ENCODE results near the gene GPR171.
"Not testable (repeated sequence)": the region's sequence is repeated elsewhere in the genome, so short reads cannot be mapped to it uniquely, and the experiment has no call there.

GPR171 gene

DNA sequence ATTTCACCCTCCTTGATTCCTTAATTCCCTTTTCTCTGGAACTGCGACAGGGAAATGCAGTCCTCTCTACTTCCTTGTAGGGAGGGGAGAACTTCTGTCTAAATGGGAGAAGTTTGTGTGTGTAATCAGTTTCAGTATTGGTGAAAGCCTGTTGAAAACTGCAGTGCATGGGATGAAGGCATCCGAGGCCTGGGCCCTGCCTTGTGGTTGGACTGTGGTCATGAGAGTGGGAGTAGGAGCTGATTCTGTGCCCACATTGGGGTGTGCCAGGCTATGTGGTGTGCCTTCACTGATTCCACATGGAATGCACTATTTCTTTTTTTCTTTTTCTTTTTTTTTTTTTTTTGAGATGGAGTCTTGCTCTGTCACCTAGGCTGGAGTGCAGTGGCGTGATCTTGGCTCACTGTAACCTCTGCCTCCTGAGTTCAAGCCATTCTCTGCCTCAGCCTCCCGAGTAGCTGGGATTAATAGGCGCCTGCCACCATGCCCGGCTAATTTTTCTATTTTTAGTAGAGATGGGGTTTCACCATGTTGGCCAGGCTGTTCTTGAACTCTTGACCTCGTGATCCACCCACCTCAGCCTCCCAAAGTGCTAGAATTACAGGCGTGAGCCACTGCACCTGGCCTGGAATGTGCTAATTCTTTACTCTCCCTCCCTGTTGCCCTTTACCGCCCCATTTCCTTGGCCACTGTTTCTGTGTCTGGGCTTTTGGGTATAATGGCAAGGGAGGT is 32.9 kb downstream of the GPR171 start:
- H3K36me3 ChIP-seq (ENCODE audit: control insufficient read depth, insufficient read depth, low read length); H3K4me1 ChIP-seq (ENCODE audit: control insufficient read depth, insufficient read depth, low read length); H3K9me3 ChIP-seq (ENCODE audit: control insufficient read depth, insufficient read depth, low read length); H3K27me3 ChIP-seq (ENCODE audit: control insufficient read depth, insufficient read depth, low read length); H3K9ac ChIP-seq (ENCODE audit: low read depth, low read length); H3K4me3 ChIP-seq (ENCODE audit: low read depth, low read length): not testable (repeated sequence)

DNA sequence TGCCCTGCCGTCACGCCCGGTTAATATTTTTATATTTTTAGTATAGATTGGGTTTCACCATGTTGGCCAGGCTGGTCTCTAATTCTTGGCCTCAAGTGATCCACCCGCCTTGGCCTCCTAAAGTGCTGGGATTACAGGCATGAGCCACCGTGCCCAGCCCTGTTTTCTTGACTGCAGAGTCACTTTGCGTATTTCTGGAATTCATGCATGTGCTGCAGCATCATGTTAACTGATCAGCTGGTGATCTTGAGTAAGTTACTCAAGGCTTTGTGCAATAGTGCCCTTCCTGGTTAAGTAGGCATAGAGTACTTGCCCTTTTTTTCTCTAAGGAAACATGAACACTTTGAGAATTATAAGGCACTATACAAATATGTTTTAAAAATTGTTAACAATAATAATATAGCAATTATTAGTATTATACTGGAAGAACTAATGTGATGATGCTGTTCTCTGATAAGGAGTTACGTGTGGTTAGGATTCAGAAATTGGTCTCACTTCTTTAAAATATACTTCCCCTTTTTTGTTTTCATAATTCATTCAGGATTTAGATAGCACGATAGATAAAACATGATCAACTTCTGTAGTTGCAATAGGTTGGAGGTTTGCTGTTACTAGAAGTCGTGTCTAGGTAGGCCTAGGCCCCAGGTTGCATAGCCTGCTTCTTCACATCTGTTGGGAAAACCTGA is 33.6 kb downstream of the GPR171 start:
- no peaks in the 10 kb centered on the region for H3K27me3 ChIP-seq (ENCODE audit: control insufficient read depth, insufficient read depth, low read length)
- no peak overlapping the region for H3K4me3 ChIP-seq (ENCODE audit: low read depth, low read length)
- no peak overlapping the region for H3K9ac ChIP-seq (ENCODE audit: low read depth, low read length)
- H3K36me3 ChIP-seq (ENCODE audit: control insufficient read depth, insufficient read depth, low read length): no peaks in the 10 kb centered on the region
- no peaks in the 10 kb centered on the region for H3K4me1 ChIP-seq (ENCODE audit: control insufficient read depth, insufficient read depth, low read length)
- H3K9me3 ChIP-seq (ENCODE audit: control insufficient read depth, insufficient read depth, low read length): no peaks in the 10 kb centered on the region

DNA sequence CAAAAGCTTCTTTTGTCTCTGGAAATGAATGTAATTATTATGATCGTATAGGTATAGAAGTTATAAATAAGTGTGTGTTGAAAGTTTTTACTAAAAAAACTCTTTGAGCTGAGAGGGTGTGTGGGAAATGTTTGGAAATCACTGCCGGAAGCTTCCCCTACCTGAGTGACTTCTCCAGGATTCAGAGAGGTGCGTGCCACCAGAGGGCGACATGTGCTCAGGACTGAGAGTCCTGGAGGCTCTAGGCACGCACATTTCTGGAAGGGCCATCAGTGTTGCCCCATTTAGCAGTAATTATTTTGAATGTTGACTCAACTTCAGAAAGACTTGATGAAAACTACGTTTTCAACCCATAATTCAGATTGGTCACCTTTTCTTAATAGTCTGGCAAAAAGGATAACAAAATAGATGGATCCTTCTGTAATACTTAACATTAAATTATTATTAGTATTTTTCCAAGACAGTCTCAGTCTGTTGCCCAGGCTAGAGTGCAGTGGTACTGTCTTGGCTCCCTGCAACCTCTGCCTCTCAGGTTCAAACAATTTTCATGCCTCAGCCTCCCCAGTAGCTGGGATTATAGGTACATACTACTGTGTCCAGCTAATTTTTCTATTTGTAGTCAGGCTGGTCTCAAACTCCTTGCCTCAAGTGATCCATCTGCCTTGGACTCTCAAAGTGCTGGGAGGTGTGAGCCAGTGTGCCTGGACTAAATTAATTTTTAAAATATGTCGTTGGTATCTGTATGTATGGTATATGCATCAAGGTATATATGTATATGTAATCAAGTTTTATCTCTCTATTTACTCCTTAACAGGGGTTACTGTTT is 34.5 kb downstream of the GPR171 start:
- Histone ChIP-seq H3K27me3 (ENCODE audit: control insufficient read depth, insufficient read depth, low read length) (no peaks in the 10 kb centered on the region), H3K4me3 (ENCODE audit: low read depth, low read length) (no peak overlapping the region), H3K9ac (ENCODE audit: low read depth, low read length) (no peak overlapping the region), H3K4me1 (ENCODE audit: control insufficient read depth, insufficient read depth, low read length) (no peaks in the 10 kb centered on the region), H3K9me3 (ENCODE audit: control insufficient read depth, insufficient read depth, low read length) (no peaks in the 10 kb centered on the region), H3K36me3 (ENCODE audit: control insufficient read depth, insufficient read depth, low read length) (no peaks in the 10 kb centered on the region)

DNA sequence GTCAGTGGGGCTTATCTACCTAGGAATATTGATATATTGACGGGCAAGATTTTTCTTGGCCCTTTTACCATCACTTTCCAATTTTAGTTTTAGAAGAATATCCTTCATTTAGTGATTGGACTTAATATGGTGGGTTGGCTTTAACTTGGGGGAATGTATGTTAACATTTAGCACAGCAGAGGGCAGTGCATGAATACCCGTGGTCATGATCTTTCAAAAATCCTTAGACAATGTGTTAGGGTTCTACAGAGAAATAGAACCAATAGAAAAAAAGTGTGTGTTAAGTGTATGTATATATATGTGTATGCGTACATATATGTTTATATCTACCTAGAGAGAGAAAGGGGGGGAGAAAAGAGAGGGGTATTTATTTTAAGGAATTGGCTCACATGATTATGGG is 36.9 kb downstream of the GPR171 start:
- Histone ChIP-seq H3K4me3 (ENCODE audit: low read depth, low read length) (no peak overlapping the region), H3K9me3 (ENCODE audit: control insufficient read depth, insufficient read depth, low read length) (no peaks in the 10 kb centered on the region), H3K9ac (ENCODE audit: low read depth, low read length) (no peak overlapping the region), H3K27me3 (ENCODE audit: control insufficient read depth, insufficient read depth, low read length) (no peaks in the 10 kb centered on the region), H3K4me1 (ENCODE audit: control insufficient read depth, insufficient read depth, low read length) (no peaks in the 10 kb centered on the region), H3K36me3 (ENCODE audit: control insufficient read depth, insufficient read depth, low read length) (no peaks in the 10 kb centered on the region)

DNA sequence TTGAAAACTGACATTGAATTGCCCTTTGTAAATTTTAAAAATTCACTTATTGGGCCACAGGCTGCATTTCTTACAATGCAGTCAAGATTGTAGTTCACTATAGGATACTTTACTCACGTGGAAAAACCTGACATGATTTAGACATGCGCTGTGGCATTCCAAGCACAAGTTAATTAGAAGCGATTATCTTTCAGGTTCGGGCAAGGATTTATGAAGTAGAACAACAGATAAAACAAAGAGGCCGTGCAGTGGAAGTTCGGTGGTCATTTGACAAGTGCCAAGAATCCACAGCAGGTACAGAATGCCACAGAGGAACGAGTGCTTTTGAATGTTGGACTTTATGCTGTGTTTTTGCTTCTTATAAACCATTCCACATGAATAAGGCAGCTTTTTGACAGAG is 37.8 kb downstream of the GPR171 start:
- Histone ChIP-seq H3K9me3 (ENCODE audit: control insufficient read depth, insufficient read depth, low read length) (no peaks in the 10 kb centered on the region), H3K4me1 (ENCODE audit: control insufficient read depth, insufficient read depth, low read length) (no peaks in the 10 kb centered on the region), H3K4me3 (ENCODE audit: low read depth, low read length) (no peak overlapping the region), H3K27me3 (ENCODE audit: control insufficient read depth, insufficient read depth, low read length) (no peaks in the 10 kb centered on the region), H3K36me3 (ENCODE audit: control insufficient read depth, insufficient read depth, low read length) (no peaks in the 10 kb centered on the region), H3K9ac (ENCODE audit: low read depth, low read length) (no peak overlapping the region)

DNA sequence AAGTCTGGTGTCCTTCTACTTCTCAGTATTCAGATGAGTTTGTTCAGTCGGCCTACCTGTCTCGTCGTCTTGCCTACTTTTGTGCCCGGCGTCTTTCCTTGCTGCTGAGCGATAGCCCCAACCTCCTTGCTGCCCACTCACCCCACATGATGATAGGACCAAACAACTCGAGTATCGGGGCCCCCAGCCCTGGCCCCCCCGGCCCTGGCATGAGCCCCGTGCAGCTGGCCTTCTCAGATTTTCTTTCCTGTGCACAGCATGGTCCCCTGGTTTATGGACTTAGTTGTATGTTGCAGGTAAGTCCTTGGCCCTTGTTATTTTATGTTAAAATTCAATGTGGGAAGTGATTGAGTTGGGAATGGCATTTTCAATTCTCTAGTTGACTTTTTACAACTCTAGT is 43.2 kb downstream of the GPR171 start:
- Histone ChIP-seq H3K4me1 (ENCODE audit: control insufficient read depth, insufficient read depth, low read length) (peaks cover 9% of the 10 kb centered on the region), H3K36me3 (ENCODE audit: control insufficient read depth, insufficient read depth, low read length) (peaks cover 2% of the 10 kb centered on the region), H3K27me3 (ENCODE audit: control insufficient read depth, insufficient read depth, low read length) (no peaks in the 10 kb centered on the region), H3K9me3 (ENCODE audit: control insufficient read depth, insufficient read depth, low read length) (no peaks in the 10 kb centered on the region), H3K9ac (ENCODE audit: low read depth, low read length) (no peak overlapping the region), H3K4me3 (ENCODE audit: low read depth, low read length) (no peak overlapping the region)

DNA sequence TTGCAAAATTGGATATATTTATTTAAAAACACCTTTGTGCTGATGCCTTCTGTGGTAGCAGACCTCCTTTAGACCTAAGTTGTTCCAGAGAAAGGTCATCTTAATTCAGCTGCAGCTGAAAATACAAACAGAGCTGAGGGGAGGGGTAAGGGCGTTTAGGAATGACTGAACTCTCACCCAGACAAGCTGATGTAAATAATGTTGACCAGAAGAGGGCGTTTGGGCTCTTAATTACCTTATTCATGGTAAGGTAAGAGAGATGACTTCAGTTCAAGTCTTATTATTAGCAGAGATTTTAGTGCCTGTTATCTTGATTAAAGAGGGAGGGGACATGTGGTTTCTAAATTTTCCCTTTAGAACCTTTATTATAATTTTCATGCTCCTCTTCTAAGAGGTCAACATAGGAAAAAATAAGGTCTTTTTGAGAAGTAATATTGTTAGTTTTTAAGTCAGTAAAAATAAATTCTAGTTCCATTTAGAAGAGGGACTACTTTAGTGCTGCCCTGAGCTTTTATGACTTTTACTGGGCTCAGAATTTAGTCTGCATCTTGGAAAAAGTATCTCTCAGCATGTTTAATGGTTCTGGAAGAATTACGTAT is 46.3 kb downstream of the GPR171 start:
- H3K9ac ChIP-seq (ENCODE audit: low read depth, low read length): no peak overlapping the region
- peaks cover 2% of the 10 kb centered on the region for H3K36me3 ChIP-seq (ENCODE audit: control insufficient read depth, insufficient read depth, low read length)
- H3K9me3 ChIP-seq (ENCODE audit: control insufficient read depth, insufficient read depth, low read length): no peaks in the 10 kb centered on the region
- H3K4me3 ChIP-seq (ENCODE audit: low read depth, low read length): no peak overlapping the region
- no peaks in the 10 kb centered on the region for H3K27me3 ChIP-seq (ENCODE audit: control insufficient read depth, insufficient read depth, low read length)
- peaks cover 9% of the 10 kb centered on the region for H3K4me1 ChIP-seq (ENCODE audit: control insufficient read depth, insufficient read depth, low read length)

DNA sequence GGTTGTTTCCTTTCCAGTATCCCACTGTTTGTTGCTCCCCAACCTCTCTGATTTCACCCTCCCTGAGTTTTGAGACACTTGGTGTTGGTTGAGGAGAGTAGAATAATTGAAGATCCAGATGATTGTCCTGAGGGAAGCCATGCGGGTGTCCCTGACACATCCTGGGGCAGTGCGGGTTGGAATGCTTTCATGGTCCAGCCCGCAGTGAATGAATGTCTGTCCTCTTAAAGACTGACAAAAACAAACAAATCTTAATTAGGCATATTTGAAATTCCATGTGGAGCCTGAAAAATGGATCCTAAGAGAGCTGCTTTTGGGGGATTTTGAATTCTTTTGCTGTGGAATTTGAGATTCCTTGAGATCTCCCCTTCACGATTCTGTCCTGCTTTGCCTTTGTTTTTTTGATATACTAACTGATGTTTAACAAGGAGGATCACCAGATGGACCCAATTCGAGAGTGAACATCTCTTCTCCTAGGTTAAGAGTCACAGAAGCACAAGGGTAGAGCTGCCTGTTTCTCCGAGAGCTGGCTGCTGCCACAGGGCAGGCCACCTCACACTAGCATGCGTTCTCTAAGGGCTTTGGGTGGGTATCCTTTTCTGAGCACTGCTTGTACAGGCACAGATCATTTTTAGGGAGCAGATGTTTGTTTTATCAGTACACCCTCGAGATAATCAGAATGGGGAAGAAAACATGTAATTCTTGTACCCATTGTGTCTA is 47.4 kb downstream of the GPR171 start:
- H3K27me3 ChIP-seq (ENCODE audit: control insufficient read depth, insufficient read depth, low read length): no peaks in the 10 kb centered on the region
- H3K4me1 ChIP-seq (ENCODE audit: control insufficient read depth, insufficient read depth, low read length): peaks cover 9% of the 10 kb centered on the region
- no peak overlapping the region for H3K9ac ChIP-seq (ENCODE audit: low read depth, low read length)
- peaks cover 2% of the 10 kb centered on the region for H3K36me3 ChIP-seq (ENCODE audit: control insufficient read depth, insufficient read depth, low read length)
- H3K4me3 ChIP-seq (ENCODE audit: low read depth, low read length): no peak overlapping the region
- no peaks in the 10 kb centered on the region for H3K9me3 ChIP-seq (ENCODE audit: control insufficient read depth, insufficient read depth, low read length)

DNA sequence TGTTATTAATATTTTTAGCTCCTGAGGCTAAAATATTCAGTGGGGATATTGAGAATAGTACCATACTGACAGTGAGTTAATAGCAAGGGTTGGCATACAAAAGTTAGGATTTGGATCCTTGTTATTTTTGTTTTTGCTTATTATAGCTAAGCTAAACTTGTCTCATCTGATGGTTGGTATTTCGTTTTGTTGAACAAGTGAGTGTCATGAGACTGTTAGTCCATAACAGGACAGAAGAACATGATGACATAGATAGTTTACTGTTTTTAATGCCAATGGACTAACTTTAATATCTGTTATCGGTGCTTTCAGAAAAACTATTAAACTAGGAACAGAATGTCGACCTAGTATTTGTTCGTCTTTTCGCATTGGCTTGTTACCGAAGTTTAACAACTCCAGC is 48.5 kb downstream of the GPR171 start:
- Histone ChIP-seq H3K4me1 (ENCODE audit: control insufficient read depth, insufficient read depth, low read length) (peaks cover 9% of the 10 kb centered on the region), H3K36me3 (ENCODE audit: control insufficient read depth, insufficient read depth, low read length) (no peaks in the 10 kb centered on the region)

DNA sequence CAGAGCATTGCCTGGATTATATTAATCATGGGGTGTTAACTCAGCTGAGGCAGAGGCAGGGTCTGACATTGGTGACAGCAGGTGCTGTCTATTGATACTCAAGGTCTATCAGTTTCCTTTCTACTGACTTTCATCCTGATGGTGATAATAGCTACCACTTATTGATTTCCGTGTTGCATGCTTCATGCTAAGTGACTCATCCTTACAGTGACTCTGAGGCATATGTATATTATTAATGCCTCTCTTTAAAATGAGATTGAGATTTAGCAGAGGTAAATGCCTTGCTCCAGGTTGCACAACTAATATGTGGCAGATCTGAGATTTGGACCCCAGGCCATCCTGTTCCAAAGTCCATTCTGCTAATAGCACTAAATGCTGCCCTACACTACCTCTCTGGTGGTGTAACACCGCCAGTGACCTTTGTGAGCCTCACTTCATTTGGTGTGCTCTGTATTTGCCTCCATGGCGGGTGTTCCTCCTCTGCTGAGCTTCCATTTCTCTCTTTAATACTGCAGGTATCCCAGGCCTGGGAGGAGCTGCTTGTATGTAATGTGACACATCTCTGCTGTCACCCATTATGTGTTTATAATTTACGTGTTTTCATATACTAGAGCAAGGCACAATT is 50.4 kb downstream of the GPR171 start:
- Histone ChIP-seq H3K9me3 (ENCODE audit: control insufficient read depth, insufficient read depth, low read length) (no peaks in the 10 kb centered on the region), H3K36me3 (ENCODE audit: control insufficient read depth, insufficient read depth, low read length) (no peaks in the 10 kb centered on the region), H3K9ac (ENCODE audit: low read depth, low read length) (no peak overlapping the region), H3K27me3 (ENCODE audit: control insufficient read depth, insufficient read depth, low read length) (no peaks in the 10 kb centered on the region), H3K4me1 (ENCODE audit: control insufficient read depth, insufficient read depth, low read length) (peaks cover 9% of the 10 kb centered on the region), H3K4me3 (ENCODE audit: low read depth, low read length) (no peak overlapping the region)

More for the DNA sequence above, 48.5 kb downstream of the GPR171 start:
- Histone ChIP-seq H3K9me3 (ENCODE audit: control insufficient read depth, insufficient read depth, low read length) (no peaks in the 10 kb centered on the region), H3K9ac (ENCODE audit: low read depth, low read length) (no peak overlapping the region), H3K4me3 (ENCODE audit: low read depth, low read length) (no peak overlapping the region), H3K27me3 (ENCODE audit: control insufficient read depth, insufficient read depth, low read length) (no peaks in the 10 kb centered on the region)

Data from iPS-15b (cell line).